ENCODE results near the gene SOX8.

GRCh38 chr16:1034230-1035065 lies 52.9 kb downstream of the SOX8 start:
- TF ChIP-seq CTCF (conservative IDR thresholded peaks at IDR 0.05 in 1 of 2, IDR thresholded peaks at IDR 0.05 in 1 of 2; ENCODE audit: low read depth in 1 of 2, low read length in 2 of 2) (no peak), EZH2 (IDR thresholded peaks at IDR 0.05; ENCODE audit: low read length, missing control alignments) (no peak)

All from fibroblast of lung (primary cell).